Measurements from ENCODE around the gene ARHGAP4. TPM values are rescaled to one million over a fixed set of nuclear protein-coding genes. Genes with fewer than 3 reads are reported as not detected.

The ARHGAP4 gene
- total RNA-seq, 2 experiments from 2014 or later, result 188 to 300 TPM

- peak overlapping the region; percentile 85 for H3K4me3 Mint-ChIP-seq
- peaks cover 41% of the 10 kb centered on the region for H3K4me1 Mint-ChIP-seq
- ATAC-seq (peak; percentile 2), DNase-seq (no peak)
- H3K27me3 Mint-ChIP-seq, result no peaks in the 10 kb centered on the region
- H3K36me3 Mint-ChIP-seq, result peaks cover 28% of the 10 kb centered on the region
- H3K27ac Mint-ChIP-seq, result peak overlapping the region; percentile 97
- no peaks in the 10 kb centered on the region for H3K9me3 Mint-ChIP-seq (ENCODE audit: low read depth)
- CTCF ChIA-PET, result interaction anchor here (0.8 to 10.2 kb wide), 6 partner anchors 22 to 159 kb away, joined by 3 to 190 read pairs (median 4); partner anchors contain the start of genes HCFC1, IDH3G, RENBP and SSR4
Observed at GRCh38 chrX:153926552-153926857, 441 bp upstream of the ARHGAP4 start.

GRCh38 chrX:153925387-153925738 lies 701 bp downstream of the ARHGAP4 start:
- H3K4me1 Mint-ChIP-seq, result peaks cover 32% of the 10 kb centered on the region
- CTCF ChIA-PET, result interaction anchor here (1.2 to 10.2 kb wide), 6 partner anchors 10 to 161 kb away, joined by 3 to 190 read pairs (median 12); partner anchors contain the start of genes HCFC1, IDH3G, NAA10 and PLXNB3
- DNase-seq, result no peak
- no peaks in the 10 kb centered on the region for H3K27me3 Mint-ChIP-seq
- H3K4me3 Mint-ChIP-seq, result peak overlapping the region; percentile 85
- no peaks in the 10 kb centered on the region for H3K9me3 Mint-ChIP-seq (ENCODE audit: low read depth)
- no peak for ATAC-seq
- peak overlapping the region; percentile 94 for H3K27ac Mint-ChIP-seq
- peaks cover 23% of the 10 kb centered on the region for H3K36me3 Mint-ChIP-seq

- ATAC-seq (no peak), DNase-seq (peak; percentile 65)
- Mint-ChIP-seq H3K36me3 (peaks cover 29% of the 10 kb centered on the region), H3K27ac (peak overlapping the region; percentile 94), H3K4me1 (peaks cover 31% of the 10 kb centered on the region), H3K27me3 (no peaks in the 10 kb centered on the region), H3K9me3 (ENCODE audit: low read depth) (no peaks in the 10 kb centered on the region), H3K4me3 (peak overlapping the region; percentile 85)
- CTCF ChIA-PET, result interaction anchor here (1.3 to 10.2 kb wide), 4 partner anchors 11 to 89 kb away, joined by 3 to 190 read pairs (median 34); partner anchors contain the start of genes HCFC1, NAA10 and RENBP
Observed at GRCh38 chrX:153924149-153924861, 1.8 kb downstream of the ARHGAP4 start.

- Mint-ChIP-seq H3K36me3 (peaks cover 31% of the 10 kb centered on the region), H3K4me1 (peaks cover 24% of the 10 kb centered on the region), H3K4me3 (peak overlapping the region; percentile 85), H3K27me3 (no peaks in the 10 kb centered on the region), H3K27ac (peak overlapping the region; percentile 94), H3K9me3 (ENCODE audit: low read depth) (no peaks in the 10 kb centered on the region)
- ATAC-seq, result no peak
- no peak for DNase-seq
- CTCF ChIA-PET, result interaction anchor here (0.5 to 10.2 kb wide), 11 partner anchors 11 to 167 kb away, joined by 3 to 190 read pairs (median 4); partner anchors contain the start of genes HCFC1, IDH3G, NAA10 and RENBP
Observed at GRCh38 chrX:153922932-153923857, 2.9 kb downstream of the ARHGAP4 start.

GRCh38 chrX:153921511-153922446 lies 4.3 kb downstream of the ARHGAP4 start:
- H3K27ac Mint-ChIP-seq, result peak overlapping the region; percentile 94
- H3K4me1 Mint-ChIP-seq, result peaks cover 21% of the 10 kb centered on the region
- peak overlapping the region; percentile 85 for H3K4me3 Mint-ChIP-seq
- DNase-seq (no peak), ATAC-seq (no peak)
- H3K9me3 Mint-ChIP-seq (ENCODE audit: low read depth), result no peaks in the 10 kb centered on the region
- H3K36me3 Mint-ChIP-seq, result peaks cover 38% of the 10 kb centered on the region
- H3K27me3 Mint-ChIP-seq, result no peaks in the 10 kb centered on the region
- CTCF ChIA-PET, result interaction anchor here (1.5 to 10.2 kb wide), 4 partner anchors 10 to 47 kb away, joined by 5 to 190 read pairs (median 28); partner anchors contain the start of genes HCFC1, NAA10 and RENBP

GRCh38 chrX:153921070-153921469 lies 5.0 kb downstream of the ARHGAP4 start:
- ATAC-seq, result no peak
- H3K4me1 Mint-ChIP-seq, result peaks cover 21% of the 10 kb centered on the region
- peaks cover 40% of the 10 kb centered on the region for H3K36me3 Mint-ChIP-seq
- no peaks in the 10 kb centered on the region for H3K27me3 Mint-ChIP-seq
- no peak overlapping the region for H3K4me3 Mint-ChIP-seq
- no peaks in the 10 kb centered on the region for H3K9me3 Mint-ChIP-seq (ENCODE audit: low read depth)
- H3K27ac Mint-ChIP-seq, result peak overlapping the region; percentile 11
- no peak for DNase-seq
- CTCF ChIA-PET, result interaction anchor here (7.7 to 10.2 kb wide), 2 partner anchors 28 to 48 kb away, joined by 49 to 190 read pairs; partner anchors contain the start of genes HCFC1 and RENBP

- DNase-seq, result no peak
- peaks cover 21% of the 10 kb centered on the region for H3K4me1 Mint-ChIP-seq
- H3K27me3 Mint-ChIP-seq, result no peaks in the 10 kb centered on the region
- CTCF ChIA-PET, result interaction anchor here (10.2 kb wide), 1 partner anchor 28 kb away, joined by 190 read pairs; the partner anchor contains the start of gene RENBP
- no peaks in the 10 kb centered on the region for H3K9me3 Mint-ChIP-seq (ENCODE audit: low read depth)
- H3K36me3 Mint-ChIP-seq, result peaks cover 44% of the 10 kb centered on the region
- no peak overlapping the region for H3K27ac Mint-ChIP-seq
- no peak for ATAC-seq
- no peak overlapping the region for H3K4me3 Mint-ChIP-seq
Observed at GRCh38 chrX:153920546-153920945, 5.5 kb downstream of the ARHGAP4 start.

GRCh38 chrX:153919281-153919680 lies 6.8 kb downstream of the ARHGAP4 start:
- Mint-ChIP-seq H3K27ac (no peak overlapping the region), H3K27me3 (no peaks in the 10 kb centered on the region), H3K4me1 (peaks cover 21% of the 10 kb centered on the region), H3K9me3 (ENCODE audit: low read depth) (no peaks in the 10 kb centered on the region), H3K4me3 (no peak overlapping the region), H3K36me3 (peaks cover 36% of the 10 kb centered on the region)
- ATAC-seq, result no peak
- CTCF ChIA-PET, result no interaction called here
- no peak for DNase-seq

GRCh38 chrX:153917869-153918268 lies 8.2 kb downstream of the ARHGAP4 start:
- CTCF ChIA-PET, result no interaction called here
- no peak overlapping the region for H3K27ac Mint-ChIP-seq
- no peaks in the 10 kb centered on the region for H3K9me3 Mint-ChIP-seq (ENCODE audit: low read depth)
- H3K4me1 Mint-ChIP-seq, result peaks cover 14% of the 10 kb centered on the region
- ATAC-seq, result no peak
- DNase-seq, result no peak
- H3K27me3 Mint-ChIP-seq, result no peaks in the 10 kb centered on the region
- peaks cover 33% of the 10 kb centered on the region for H3K36me3 Mint-ChIP-seq
- no peak overlapping the region for H3K4me3 Mint-ChIP-seq

GRCh38 chrX:153913701-153914100 lies 12.4 kb downstream of the ARHGAP4 start:
- no peak for DNase-seq
- Mint-ChIP-seq H3K4me3 (no peak overlapping the region), H3K36me3 (peaks cover 21% of the 10 kb centered on the region), H3K9me3 (ENCODE audit: low read depth) (no peaks in the 10 kb centered on the region), H3K27me3 (no peaks in the 10 kb centered on the region), H3K4me1 (no peaks in the 10 kb centered on the region), H3K27ac (no peak overlapping the region)
- CTCF ChIA-PET, result interaction anchor here (1.1 kb wide), 1 partner anchor 39 kb away, joined by 3 read pairs; no protein-coding TSS in a partner anchor
- no peak for ATAC-seq

- CTCF ChIA-PET, result interaction anchor here (1.1 kb wide), 1 partner anchor 40 kb away, joined by 3 read pairs; no protein-coding TSS in a partner anchor
- DNase-seq (no peak), ATAC-seq (no peak)
- Mint-ChIP-seq H3K9me3 (ENCODE audit: low read depth) (no peaks in the 10 kb centered on the region), H3K36me3 (peaks cover 17% of the 10 kb centered on the region), H3K27me3 (no peaks in the 10 kb centered on the region), H3K4me3 (no peak overlapping the region), H3K27ac (no peak overlapping the region), H3K4me1 (no peaks in the 10 kb centered on the region)
Observed at GRCh38 chrX:153913211-153913610, 12.9 kb downstream of the ARHGAP4 start.

- Mint-ChIP-seq H3K9me3 (ENCODE audit: low read depth) (no peaks in the 10 kb centered on the region), H3K27me3 (no peaks in the 10 kb centered on the region), H3K36me3 (peaks cover 10% of the 10 kb centered on the region), H3K4me3 (no peak overlapping the region), H3K4me1 (peaks cover 3% of the 10 kb centered on the region), H3K27ac (peak overlapping the region; percentile 43)
- DNase-seq, result no peak
- CTCF ChIA-PET, result interaction anchor here (1.2 kb wide), 1 partner anchor 11 kb away, joined by 6 read pairs; no protein-coding TSS in a partner anchor
- ATAC-seq, result no peak
Observed at GRCh38 chrX:153911798-153912197, 14.3 kb downstream of the ARHGAP4 start.
